Globus pallidus (tissue), 1 donor: Measurements from ENCODE around the gene ZNF117.
"Not testable (repeated sequence)": the region's sequence is repeated elsewhere in the genome, so short reads cannot be mapped to it uniquely, and the experiment has no call there.

ENCODE experiments used
- DNase-seq: peaks from one replicate; pipeline ENCODE4 v3.0.0-alpha.2; 2015; ENCODE audit warnings: low spot score

The ZNF117 gene

GRCh38 chr7:64996305-64996704 is 5.5 kb upstream of the ZNF117 start:
- no peak for DNase-seq

GRCh38 chr7:64993901-64994300 is 3.1 kb upstream of the ZNF117 start:
- DNase-seq: no peak

- DNase-seq: no peak
These were observed 2.1 kb upstream of the ZNF117 start for GRCh38 chr7:64992971-64993370.

- DNase-seq: no peak
These were observed 620 bp downstream of the ZNF117 start for GRCh38 chr7:64990216-64990615.

- no peak for DNase-seq
These were observed 12.2 kb downstream of the ZNF117 start for GRCh38 chr7:64978497-64979203.

GRCh38 chr7:64965594-64965993 is 25.2 kb downstream of the ZNF117 start:
- no peak for DNase-seq

GRCh38 chr7:64959072-64959747 is 31.6 kb downstream of the ZNF117 start:
- no peak for DNase-seq

- peak; percentile 57 for DNase-seq
These were observed 39.5 kb downstream of the ZNF117 start for GRCh38 chr7:64951250-64951848.

GRCh38 chr7:64950673-64951072 is 40.2 kb downstream of the ZNF117 start:
- not testable (repeated sequence) for DNase-seq

- not testable (repeated sequence) for DNase-seq
These were observed 42.1 kb downstream of the ZNF117 start for GRCh38 chr7:64948774-64949173.

GRCh38 chr7:64947252-64948000 is 43.4 kb downstream of the ZNF117 start:
- no peak for DNase-seq

GRCh38 chr7:64946772-64947171 is 44.1 kb downstream of the ZNF117 start:
- no peak for DNase-seq

- DNase-seq: no peak
These were observed 45.2 kb downstream of the ZNF117 start for GRCh38 chr7:64945503-64946175.

- DNase-seq: not testable (repeated sequence)
These were observed 46.0 kb downstream of the ZNF117 start for GRCh38 chr7:64944667-64945502.

GRCh38 chr7:64940021-64940420 is 50.8 kb downstream of the ZNF117 start:
- DNase-seq: not testable (repeated sequence)

GRCh38 chr7:64938540-64938939 is 52.3 kb downstream of the ZNF117 start:
- DNase-seq: no peak

- no peak for DNase-seq
These were observed 56.4 kb downstream of the ZNF117 start for GRCh38 chr7:64934478-64934877.

GRCh38 chr7:64928252-64929187 is 62.3 kb downstream of the ZNF117 start:
- not testable (repeated sequence) for DNase-seq
